K562 (cell line): ENCODE measurements around the gene CDH16. TPM values are rescaled to one million over a fixed set of nuclear protein-coding genes. Genes with fewer than 3 reads are reported as not detected.

Experiments
- CBX1 ChIP-seq: sonication (generic); IDR thresholded peaks from 2 replicates; pipeline ENCODE4 v1.6.1; 2016; ENCODE audit warnings: antibody characterized with exemption, low read depth, mild to moderate bottlenecking
- COPS2 ChIP-seq: fragments of 450-650 bp; conservative IDR thresholded peaks from 2 replicates; pipeline ENCODE4 v1.6.1; 2016; ENCODE audit warnings: mild to moderate bottlenecking, moderate library complexity
- EP400 ChIP-seq: fragments of 450-650 bp; IDR thresholded peaks from 2 replicates; pipeline ENCODE4 v1.6.1; 2017; ENCODE audit warnings: antibody characterized with exemption, mild to moderate bottlenecking, moderate library complexity
- JUNB ChIP-seq: fragments of 450-650 bp; formaldehyde crosslinking; conservative IDR thresholded peaks from 2 replicates; pipeline ENCODE4 v1.4.0; 2020; ENCODE audit warnings: mild to moderate bottlenecking
- NR2F6 ChIP-seq: fragments of 450-650 bp; formaldehyde crosslinking; IDR thresholded peaks from 2 replicates; pipeline ENCODE4 v1.4.0; 2020; ENCODE audit warnings: mild to moderate bottlenecking
- POLR2G ChIP-seq: fragments of 200-400 bp; formaldehyde crosslinking; IDR thresholded peaks from 2 replicates; pipeline ENCODE4 v1.6.1; 2017; ENCODE audit warnings: low read depth, mild to moderate bottlenecking, antibody characterized with exemption, low read length, moderate library complexity
- ZNF143 ChIP-seq: sonication (generic); formaldehyde crosslinking; IDR thresholded peaks from 2 replicates; pipeline ENCODE4 v1.9.0; 2022; ENCODE audit warnings: mild to moderate bottlenecking, missing genetic modification reagents
- polyA plus RNA-seq, 8 experiments: library from polyadenylated mRNA; depleted of rRNA in 4 of 8; stranded (reverse) in 5 of 8; unstranded in 3 of 8; fragments of >200 nt; fragmentation: Nextera tagmentation in 2 of 8; fragmentation: Illumina TruSeq in 1 of 8; extraction: Ambion mirVana in 2 of 8; extraction: Trizol in 1 of 8; gene quantifications; 2 replicates each; pipeline versions ENCODE4 v1.2.1 to v1.2.3, GENCODE V29; 2011 to 2014; ENCODE audit warnings: inconsistent platforms in 1 of 8, missing spikeins in 1 of 8
- total RNA-seq, 7 experiments: library from RNA; depleted of rRNA in 6 of 7; stranded (reverse); fragments of >200 nt in 6 of 7; fragmentation: Illumina TruSeq in 2 of 7; extraction: Trizol in 2 of 7; gene quantifications; 2 replicates each; pipeline versions ENCODE4 v1.2.1 to v1.2.3, GENCODE V29; 2011 to 2021; ENCODE audit warnings: low replicate concordance in 1 of 7
- TF ChIP-seq, protein P1 (sequence below), 2 experiments: IDR thresholded peaks in 1 of 2; conservative IDR thresholded peaks in 1 of 2; 2 replicates each; pipeline ENCODE4 v1.6.1; 2016; ENCODE audit warnings: low read depth in 2 of 2, mild to moderate bottlenecking in 1 of 2, missing compliant biosample characterization in 1 of 2, missing genetic modification characterization in 1 of 2, moderate library complexity in 1 of 2
- TF ChIP-seq, protein P2 (sequence below): fragments of 200-800 bp; sonication (Bioruptor generic); IDR thresholded peaks from 2 replicates; pipeline ENCODE4 v1.6.1; 2017; ENCODE audit warnings: missing genetic modification characterization, missing compliant biosample characterization
- TF ChIP-seq, protein P3 (sequence below): fragments of 250-450 bp; sonication (Bioruptor Pico); IDR thresholded peaks from 2 replicates; pipeline ENCODE4 v1.5.0; 2020; ENCODE audit warnings: mild to moderate bottlenecking
- TF ChIP-seq, protein P4 (sequence below), 2 experiments: fragments of 450-650 bp in 1 of 2; sonication (generic) in 1 of 2; formaldehyde crosslinking in 1 of 2; IDR thresholded peaks; 2 replicates each; pipeline versions ENCODE4 v1.7.1 to v1.9.0; 2016 to 2022; ENCODE audit warnings: inconsistent platforms in 1 of 2, mild to moderate bottlenecking in 1 of 2, missing genetic modification reagents in 1 of 2

Gene CDH16
- total and polyA plus RNA-seq, 9 of the 15 experiments (the other 6 are each of a cell fraction or from before 2014, with no cell fraction given) = not detected

DNA sequence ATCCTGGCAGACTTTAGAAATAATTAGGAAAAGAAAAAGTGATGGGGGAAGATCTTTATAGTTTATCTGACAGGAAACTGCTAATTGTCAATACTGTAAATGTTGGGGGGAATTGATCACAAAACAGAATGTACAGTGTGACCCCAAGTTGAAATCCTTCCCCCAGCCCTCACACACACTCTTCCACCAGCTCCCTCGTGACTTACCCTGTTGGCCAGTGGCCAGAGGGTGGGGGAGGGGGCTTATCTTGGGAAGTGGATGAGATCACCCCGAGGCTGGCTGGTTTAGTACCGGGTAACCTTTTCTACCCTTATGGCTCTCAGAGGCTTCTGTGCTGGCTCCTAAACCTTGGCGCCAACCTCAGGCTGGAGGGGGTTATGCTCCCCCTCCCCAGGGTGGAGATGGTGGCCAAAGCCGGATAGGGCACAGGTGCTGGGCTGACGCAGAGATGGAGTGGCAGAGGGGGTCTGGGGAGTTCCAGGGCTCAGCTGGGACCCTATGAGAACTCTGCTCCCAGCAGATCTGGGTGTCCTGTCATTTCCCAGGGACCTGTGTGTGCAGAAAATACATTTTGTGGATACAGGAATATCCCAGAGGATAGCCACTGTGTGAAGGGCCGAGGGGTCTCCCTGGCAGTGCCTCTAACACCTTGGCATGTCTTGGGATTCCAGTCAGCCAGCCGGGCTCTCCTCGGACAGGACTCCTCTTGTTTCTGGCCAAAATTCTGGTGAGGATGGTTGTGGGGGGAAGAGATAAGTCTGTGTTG lies 18.6 kb downstream of the CDH16 start (continued):
- TF ChIP-seq, protein P1, sequence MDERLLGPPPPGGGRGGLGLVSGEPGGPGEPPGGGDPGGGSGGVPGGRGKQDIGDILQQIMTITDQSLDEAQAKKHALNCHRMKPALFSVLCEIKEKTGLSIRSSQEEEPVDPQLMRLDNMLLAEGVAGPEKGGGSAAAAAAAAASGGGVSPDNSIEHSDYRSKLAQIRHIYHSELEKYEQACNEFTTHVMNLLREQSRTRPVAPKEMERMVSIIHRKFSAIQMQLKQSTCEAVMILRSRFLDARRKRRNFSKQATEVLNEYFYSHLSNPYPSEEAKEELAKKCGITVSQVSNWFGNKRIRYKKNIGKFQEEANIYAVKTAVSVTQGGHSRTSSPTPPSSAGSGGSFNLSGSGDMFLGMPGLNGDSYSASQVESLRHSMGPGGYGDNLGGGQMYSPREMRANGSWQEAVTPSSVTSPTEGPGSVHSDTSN (CRISPR knock-in tag; IDR thresholded peaks at IDR 0.05; ENCODE audit: low read depth) = no peak
- TF ChIP-seq, protein P1 (tag; conservative IDR thresholded peaks at IDR 0.05; ENCODE audit: low read depth) = no peak
- TF ChIP-seq CBX1 (no peak), JUNB (CRISPR knock-in tag) (no peak), EP400 (peak; percentile 88), COPS2 (no peak), NR2F6 (CRISPR knock-in tag) (no peak), POLR2G (peak; percentile 73), ZNF143 (CRISPR knock-in tag) (no peak)
- TF ChIP-seq, protein P2, sequence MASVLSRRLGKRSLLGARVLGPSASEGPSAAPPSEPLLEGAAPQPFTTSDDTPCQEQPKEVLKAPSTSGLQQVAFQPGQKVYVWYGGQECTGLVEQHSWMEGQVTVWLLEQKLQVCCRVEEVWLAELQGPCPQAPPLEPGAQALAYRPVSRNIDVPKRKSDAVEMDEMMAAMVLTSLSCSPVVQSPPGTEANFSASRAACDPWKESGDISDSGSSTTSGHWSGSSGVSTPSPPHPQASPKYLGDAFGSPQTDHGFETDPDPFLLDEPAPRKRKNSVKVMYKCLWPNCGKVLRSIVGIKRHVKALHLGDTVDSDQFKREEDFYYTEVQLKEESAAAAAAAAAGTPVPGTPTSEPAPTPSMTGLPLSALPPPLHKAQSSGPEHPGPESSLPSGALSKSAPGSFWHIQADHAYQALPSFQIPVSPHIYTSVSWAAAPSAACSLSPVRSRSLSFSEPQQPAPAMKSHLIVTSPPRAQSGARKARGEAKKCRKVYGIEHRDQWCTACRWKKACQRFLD (CRISPR knock-in tag) = peak; percentile 76; the same call in 1 of the 2 replicates
- TF ChIP-seq, protein P3, sequence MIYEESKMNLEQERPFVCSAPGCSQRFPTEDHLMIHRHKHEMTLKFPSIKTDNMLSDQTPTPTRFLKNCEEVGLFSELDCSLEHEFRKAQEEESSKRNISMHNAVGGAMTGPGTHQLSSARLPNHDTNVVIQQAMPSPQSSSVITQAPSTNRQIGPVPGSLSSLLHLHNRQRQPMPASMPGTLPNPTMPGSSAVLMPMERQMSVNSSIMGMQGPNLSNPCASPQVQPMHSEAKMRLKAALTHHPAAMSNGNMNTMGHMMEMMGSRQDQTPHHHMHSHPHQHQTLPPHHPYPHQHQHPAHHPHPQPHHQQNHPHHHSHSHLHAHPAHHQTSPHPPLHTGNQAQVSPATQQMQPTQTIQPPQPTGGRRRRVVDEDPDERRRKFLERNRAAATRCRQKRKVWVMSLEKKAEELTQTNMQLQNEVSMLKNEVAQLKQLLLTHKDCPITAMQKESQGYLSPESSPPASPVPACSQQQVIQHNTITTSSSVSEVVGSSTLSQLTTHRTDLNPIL = no peak
- TF ChIP-seq, protein P4, sequence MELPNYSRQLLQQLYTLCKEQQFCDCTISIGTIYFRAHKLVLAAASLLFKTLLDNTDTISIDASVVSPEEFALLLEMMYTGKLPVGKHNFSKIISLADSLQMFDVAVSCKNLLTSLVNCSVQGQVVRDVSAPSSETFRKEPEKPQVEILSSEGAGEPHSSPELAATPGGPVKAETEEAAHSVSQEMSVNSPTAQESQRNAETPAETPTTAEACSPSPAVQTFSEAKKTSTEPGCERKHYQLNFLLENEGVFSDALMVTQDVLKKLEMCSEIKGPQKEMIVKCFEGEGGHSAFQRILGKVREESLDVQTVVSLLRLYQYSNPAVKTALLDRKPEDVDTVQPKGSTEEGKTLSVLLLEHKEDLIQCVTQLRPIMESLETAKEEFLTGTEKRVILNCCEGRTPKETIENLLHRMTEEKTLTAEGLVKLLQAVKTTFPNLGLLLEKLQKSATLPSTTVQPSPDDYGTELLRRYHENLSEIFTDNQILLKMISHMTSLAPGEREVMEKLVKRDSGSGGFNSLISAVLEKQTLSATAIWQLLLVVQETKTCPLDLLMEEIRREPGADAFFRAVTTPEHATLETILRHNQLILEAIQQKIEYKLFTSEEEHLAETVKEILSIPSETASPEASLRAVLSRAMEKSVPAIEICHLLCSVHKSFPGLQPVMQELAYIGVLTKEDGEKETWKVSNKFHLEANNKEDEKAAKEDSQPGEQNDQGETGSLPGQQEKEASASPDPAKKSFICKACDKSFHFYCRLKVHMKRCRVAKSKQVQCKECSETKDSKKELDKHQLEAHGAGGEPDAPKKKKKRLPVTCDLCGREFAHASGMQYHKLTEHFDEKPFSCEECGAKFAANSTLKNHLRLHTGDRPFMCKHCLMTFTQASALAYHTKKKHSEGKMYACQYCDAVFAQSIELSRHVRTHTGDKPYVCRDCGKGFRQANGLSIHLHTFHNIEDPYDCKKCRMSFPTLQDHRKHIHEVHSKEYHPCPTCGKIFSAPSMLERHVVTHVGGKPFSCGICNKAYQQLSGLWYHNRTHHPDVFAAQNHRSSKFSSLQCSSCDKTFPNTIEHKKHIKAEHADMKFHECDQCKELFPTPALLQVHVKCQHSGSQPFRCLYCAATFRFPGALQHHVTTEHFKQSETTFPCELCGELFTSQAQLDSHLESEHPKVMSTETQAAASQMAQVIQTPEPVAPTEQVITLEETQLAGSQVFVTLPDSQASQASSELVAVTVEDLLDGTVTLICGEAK (IDR thresholded peaks at IDR 0.05) = no peak
- TF ChIP-seq, protein P4 (CRISPR knock-in tag; IDR thresholded peaks at IDR 0.05) = no peak
